ENCODE measurements around the gene ARID1B.

ARID1B gene

GRCh38 chr6:156863504-156863903 is 86.3 kb downstream of the ARID1B start:
- Histone ChIP-seq H4K20me1 (ENCODE audit: insufficient read depth, low read length) (0 out of 2 replicates have a peak, but pooled peaks cover 4% of the 10 kb centered on the region), H2AFZ (ENCODE audit: low read length) (no peak overlapping the region), H3K79me2 (ENCODE audit: insufficient read depth, low read length) (peaks cover 96% of the 10 kb centered on the region)

GRCh38 chr6:156864557-156864956 is 87.4 kb downstream of the ARID1B start:
- Histone ChIP-seq H3K36me3 (ENCODE audit: insufficient read depth, low read length) (no peaks in the 10 kb centered on the region), H3K4me1 (ENCODE audit: insufficient read depth, low read length, severe bottlenecking) (peaks cover 82% of the 10 kb centered on the region), H4K20me1 (ENCODE audit: insufficient read depth, low read length) (0 out of 2 replicates have a peak, but pooled peaks cover 4% of the 10 kb centered on the region), H3K27ac (ENCODE audit: low read depth, low read length, poor library complexity, severe bottlenecking) (peak overlapping the region; percentile 69), H3F3A (ENCODE audit: insufficient read depth, low read length) (no peaks in the 10 kb centered on the region), H3K9me2 (ENCODE audit: low read depth, low read length) (no peaks in the 10 kb centered on the region), H3K4me3 (ENCODE audit: low read depth, low read length, poor library complexity, severe bottlenecking) (no peak overlapping the region), H3K27me3 (ENCODE audit: insufficient read depth, low read length) (no peaks in the 10 kb centered on the region), H3K9me3 (ENCODE audit: low read length) (no peaks in the 10 kb centered on the region), H3K9ac (ENCODE audit: low read length) (no peak overlapping the region), H2AFZ (ENCODE audit: low read length) (no peak overlapping the region), H3K79me2 (ENCODE audit: insufficient read depth, low read length) (peaks cover 96% of the 10 kb centered on the region), H3K4me2 (ENCODE audit: low read length) (no peak overlapping the region; the same call in 1 of the 2 replicates)
- TF ChIP-seq EZH2 (IDR thresholded peaks at IDR 0.05; ENCODE audit: borderline replicate concordance, low read length) (no peak), CTCF (IDR thresholded peaks at IDR 0.05; ENCODE audit: low read length) (no peak)

More at GRCh38 chr6:156863504-156863903, 86.3 kb downstream of the ARID1B start:
- Histone ChIP-seq H3K4me2 (ENCODE audit: low read length) (no peak overlapping the region), H3K27ac (ENCODE audit: low read depth, low read length, poor library complexity, severe bottlenecking) (peak overlapping the region; percentile 69), H3K4me1 (ENCODE audit: insufficient read depth, low read length, severe bottlenecking) (peaks cover 81% of the 10 kb centered on the region), H3K4me3 (ENCODE audit: low read depth, low read length, poor library complexity, severe bottlenecking) (no peak overlapping the region), H3F3A (ENCODE audit: insufficient read depth, low read length) (no peaks in the 10 kb centered on the region), H3K9me2 (ENCODE audit: low read depth, low read length) (no peaks in the 10 kb centered on the region), H3K27me3 (ENCODE audit: insufficient read depth, low read length) (no peaks in the 10 kb centered on the region), H3K9me3 (ENCODE audit: low read length) (no peaks in the 10 kb centered on the region), H3K36me3 (ENCODE audit: insufficient read depth, low read length) (no peaks in the 10 kb centered on the region), H3K9ac (ENCODE audit: low read length) (no peak overlapping the region)
- TF ChIP-seq EZH2 (IDR thresholded peaks at IDR 0.05; ENCODE audit: borderline replicate concordance, low read length) (no peak), CTCF (IDR thresholded peaks at IDR 0.05; ENCODE audit: low read length) (no peak)

- Histone ChIP-seq H2AFZ (ENCODE audit: low read length) (no peak overlapping the region), H3K79me2 (ENCODE audit: insufficient read depth, low read length) (peaks cover 96% of the 10 kb centered on the region), H3K4me3 (ENCODE audit: low read depth, low read length, poor library complexity, severe bottlenecking) (no peak overlapping the region), H3K9me2 (ENCODE audit: low read depth, low read length) (no peaks in the 10 kb centered on the region), H4K20me1 (ENCODE audit: insufficient read depth, low read length) (0 out of 2 replicates have a peak, but pooled peaks cover 4% of the 10 kb centered on the region), H3K36me3 (ENCODE audit: insufficient read depth, low read length) (no peaks in the 10 kb centered on the region), H3K27me3 (ENCODE audit: insufficient read depth, low read length) (no peaks in the 10 kb centered on the region), H3K9ac (ENCODE audit: low read length) (no peak overlapping the region; the same call in 1 of the 2 replicates), H3K4me2 (ENCODE audit: low read length) (peak overlapping the region; percentile 65), H3K9me3 (ENCODE audit: low read length) (no peaks in the 10 kb centered on the region), H3K27ac (ENCODE audit: low read depth, low read length, poor library complexity, severe bottlenecking) (peak overlapping the region; percentile 69), H3F3A (ENCODE audit: insufficient read depth, low read length) (no peaks in the 10 kb centered on the region), H3K4me1 (ENCODE audit: insufficient read depth, low read length, severe bottlenecking) (peaks cover 79% of the 10 kb centered on the region)
- no peak for TF ChIP-seq EZH2 (IDR thresholded peaks at IDR 0.05; ENCODE audit: borderline replicate concordance, low read length)
- no peak for TF ChIP-seq CTCF (IDR thresholded peaks at IDR 0.05; ENCODE audit: low read length)
Observed at GRCh38 chr6:156865019-156865629, 87.9 kb downstream of the ARID1B start.

Measured in OCI-LY1 (cell line).